H1 (cell line): ENCODE measurements around the gene KDM5A. TPM values are rescaled to one million over a fixed set of nuclear protein-coding genes. Genes with fewer than 3 reads are reported as not detected.
"Not testable (repeated sequence)": the region's sequence is repeated elsewhere in the genome, so short reads cannot be mapped to it uniquely, and the experiment has no call there.

Experiments used
- CTCF ChIA-PET: fragments of 300-600 bp; sonication (Branson Sonifier 250); formaldehyde crosslinking; loops from one replicate; lab custom pipeline; 2021; ENCODE audit not compliant: partially characterized antibody; lab: Charles Lee
- POLR2A ChIA-PET: fragments of 300-600 bp; sonication (Branson Sonifier 250); formaldehyde crosslinking; loops from one replicate; lab custom pipeline; 2021; ENCODE audit warnings: inconsistent platforms; ENCODE audit not compliant: partially characterized antibody; lab: Charles Lee
- DNase-seq, 2 experiments: peaks; one replicate each; pipeline versions ENCODE4 v3.0.0 to v3.0.0-alpha.2; 2010 to 2022; ENCODE audit warnings: low spot score in 2 of 2, low read depth in 1 of 2, mixed read lengths in 1 of 2
- FAIRE-seq: peaks from 2 replicates; lab custom pipeline; 2011; peaks lifted over from hg19 to GRCh38; lab: Jason Lieb, UNC
- H2AFZ ChIP-seq: 2 replicates; pipeline ENCODE4 v1.8.1; 2012; ENCODE audit warnings: low read length, inconsistent platforms
- H2AK5ac ChIP-seq: 2 replicates; pipeline ENCODE4 v1.6.1; 2013; ENCODE audit warnings: low read depth, low read length
- H2BK120ac ChIP-seq: replicated peaks from 2 replicates; pipeline ENCODE3; 2013; ENCODE audit warnings: low read depth, low read length, inconsistent platforms
- H2BK12ac ChIP-seq: 2 replicates; pipeline ENCODE4 v1.6.1; 2013; ENCODE audit warnings: low read depth, low read length
- H2BK15ac ChIP-seq: 2 replicates; pipeline ENCODE4 v1.6.1; 2013; ENCODE audit warnings: low read length
- H2BK20ac ChIP-seq: 2 replicates; pipeline ENCODE4 v1.6.1; 2013; ENCODE audit warnings: low read length
- H2BK5ac ChIP-seq: 2 replicates; pipeline ENCODE4 v1.6.1; 2013; ENCODE audit warnings: low read depth, low read length
- H3K14ac ChIP-seq: 2 replicates; pipeline ENCODE4 v1.6.1; 2013; ENCODE audit warnings: inconsistent platforms; ENCODE audit not compliant: insufficient read length
- H3K18ac ChIP-seq: 2 replicates; pipeline ENCODE4 v1.6.1; 2013; ENCODE audit warnings: low read length; ENCODE audit errors: extremely low read depth
- H3K23ac ChIP-seq: 2 replicates; pipeline ENCODE4 v1.6.1; 2013; ENCODE audit warnings: inconsistent platforms; ENCODE audit not compliant: insufficient read length
- H3K23me2 ChIP-seq: 2 replicates; pipeline ENCODE4 v1.6.1; 2013; ENCODE audit warnings: low read depth, low read length
- H3K27ac ChIP-seq: 2 replicates; pipeline ENCODE4 v1.6.1; 2011; ENCODE audit warnings: low read depth, low read length, inconsistent platforms
- H3K27me3 ChIP-seq, 4 experiments: replicated peaks in 1 of 4; 1 replicate in 1 of 4; 2 replicates in 3 of 4; pipeline versions ENCODE4 v1.6.1 to v1.8.1; 2011 to 2013; ENCODE audit warnings: low read length in 3 of 4, mild to moderate bottlenecking in 3 of 4, inconsistent platforms in 2 of 4, mixed read lengths in 2 of 4, moderate library complexity in 1 of 4; ENCODE audit not compliant: control insufficient read depth in 3 of 4, insufficient read depth in 3 of 4; ENCODE audit errors: extremely low read depth in 1 of 4
- H3K36me3 ChIP-seq, 4 experiments: 2 replicates each; pipeline versions ENCODE4 v1.6.1 to v1.8.1; 2011 to 2013; ENCODE audit warnings: mild to moderate bottlenecking in 4 of 4, low read length in 3 of 4, moderate library complexity in 2 of 4, control low read depth in 1 of 4, inconsistent platforms in 1 of 4; ENCODE audit not compliant: insufficient read depth in 4 of 4, control insufficient read depth in 2 of 4
- H3K4ac ChIP-seq: replicated peaks from 2 replicates; pipeline ENCODE3; 2013; ENCODE audit warnings: low read length, low read depth, mixed read lengths, inconsistent platforms; ENCODE audit not compliant: insufficient read length
- H3K4me1 ChIP-seq, 4 experiments: replicated peaks in 1 of 4; 1 replicate in 1 of 4; 2 replicates in 3 of 4; pipeline versions ENCODE4 v1.6.1 to v1.8.1; 2011 to 2013; ENCODE audit warnings: low read length in 3 of 4, inconsistent platforms in 2 of 4, mixed read lengths in 1 of 4; ENCODE audit not compliant: insufficient read depth in 4 of 4, control insufficient read depth in 3 of 4
- H3K4me2 ChIP-seq, 2 experiments: 2 replicates each; pipeline versions ENCODE4 v1.6.1 to v1.8.1; 2011 to 2013; ENCODE audit warnings: low read depth in 2 of 2, low read length in 2 of 2, control low read depth in 1 of 2, inconsistent platforms in 1 of 2, mild to moderate bottlenecking in 1 of 2; ENCODE audit not compliant: insufficient read depth in 1 of 2
- H3K4me3 ChIP-seq, 4 experiments: fragments of 200-600, 300-600 bp in 1 of 4; sonication (generic), shearing (Covaris generic), sonication (Bioruptor Twin) in 1 of 4; 2 replicates each; pipeline versions ENCODE4 v1.5.1 to v1.8.1; 2011 to 2016; ENCODE audit warnings: low read length in 4 of 4, low read depth in 3 of 4, control low read depth in 2 of 4, inconsistent platforms in 2 of 4, mild to moderate bottlenecking in 2 of 4, mixed read lengths in 1 of 4, moderate library complexity in 1 of 4; ENCODE audit not compliant: insufficient read depth in 2 of 4; ENCODE audit errors: extremely low read depth in 1 of 4
- H3K56ac ChIP-seq: replicated peaks from 2 replicates; pipeline ENCODE3; 2013; ENCODE audit warnings: low read depth, mild to moderate bottlenecking, mixed read lengths, low read length, inconsistent platforms; ENCODE audit not compliant: insufficient read length
- H3K79me1 ChIP-seq: 2 replicates; pipeline ENCODE4 v1.6.1; 2013; ENCODE audit warnings: low read depth, low read length, control low read depth
- H3K79me2 ChIP-seq, 2 experiments: 2 replicates each; pipeline versions ENCODE4 v1.6.1 to v1.8.1; 2012 to 2013; ENCODE audit warnings: low read length in 2 of 2, mild to moderate bottlenecking in 2 of 2, inconsistent platforms in 1 of 2; ENCODE audit not compliant: insufficient read depth in 2 of 2, control insufficient read depth in 1 of 2
- H3K9ac ChIP-seq, 4 experiments: replicated peaks in 1 of 4; 1 replicate in 1 of 4; 2 replicates in 3 of 4; pipeline versions ENCODE4 v1.6.1 to v1.8.1; 2011 to 2013; ENCODE audit warnings: low read depth in 3 of 4, low read length in 3 of 4, control low read depth in 2 of 4, mild to moderate bottlenecking in 2 of 4, moderate library complexity in 2 of 4, inconsistent platforms in 1 of 4; ENCODE audit errors: extremely low read depth in 1 of 4
- H3K9me3 ChIP-seq, 2 experiments: 2 replicates each; pipeline versions ENCODE4 v1.6.1 to v1.8.1; 2012 to 2013; ENCODE audit warnings: mild to moderate bottlenecking in 2 of 2, moderate library complexity in 2 of 2, control low read depth in 1 of 2, inconsistent platforms in 1 of 2, low read depth in 1 of 2, low read length in 1 of 2, mixed read lengths in 1 of 2; ENCODE audit not compliant: insufficient read depth in 2 of 2
- H4K20me1 ChIP-seq, 2 experiments: replicated peaks in 1 of 2; 2 replicates each; pipeline versions ENCODE3 to v1.8.1; 2011 to 2013; ENCODE audit warnings: inconsistent platforms in 2 of 2, low read length in 2 of 2, mild to moderate bottlenecking in 1 of 2; ENCODE audit not compliant: insufficient read depth in 2 of 2, control insufficient read depth in 1 of 2
- H4K5ac ChIP-seq: 2 replicates; pipeline ENCODE4 v1.6.1; 2013; ENCODE audit warnings: low read length, low read depth, mixed read lengths, inconsistent platforms; ENCODE audit not compliant: insufficient read length
- H4K8ac ChIP-seq: 2 replicates; pipeline ENCODE4 v1.8.0; 2013; ENCODE audit warnings: mild to moderate bottlenecking, moderate library complexity, low read length, inconsistent platforms; ENCODE audit not compliant: insufficient read depth; ENCODE audit errors: extremely low read depth
- H4K91ac ChIP-seq: replicated peaks from 2 replicates; pipeline ENCODE3; 2013; ENCODE audit warnings: low read length, mixed read lengths, inconsistent platforms; ENCODE audit not compliant: insufficient read length
- WGBS, 2 experiments: shearing (Covaris generic) in 1 of 2; methylation state at CpG; one replicate each; pipeline versions ENCODE4 v1.1.6 to v1.1.7; 2013 to 2015; ENCODE audit warnings: low lambda C conversion rate in 2 of 2, mixed read lengths in 2 of 2, inconsistent platforms in 1 of 2, low coverage in 1 of 2, missing lambda C conversion rate in 1 of 2; ENCODE audit not compliant: insufficient replicate concordance in 2 of 2, insufficient coverage in 1 of 2, insufficient read length in 1 of 2; ENCODE audit errors: extremely low coverage in 1 of 2, missing lambda C conversion rate in 1 of 2; 5-methylcytosine and 5-hydroxymethylcytosine counted together
- polyA plus RNA-seq, 7 experiments: library from polyadenylated mRNA; depleted of rRNA in 3 of 7; stranded (reverse) in 5 of 7; unstranded in 2 of 7; fragments of >200 nt in 5 of 7; fragments of 200-250 nt in 2 of 7; gene quantifications; 1 replicate in 5 of 7; 2 replicates in 1 of 7; 4 replicates in 1 of 7; pipeline versions ENCODE4 v1.2.1 to v1.2.3, GENCODE V29; 2011 to 2013; ENCODE audit warnings: missing spikeins in 2 of 7, mixed read lengths in 2 of 7
- total RNA-seq: library from RNA; stranded (reverse); fragmentation: NEBNext Ultra II Directional; extraction: Animal tissue kit (Norgen Biotek cat#: 25700); gene quantifications from 2 replicates; pipeline ENCODE4 v1.2.1, GENCODE V29; 2021

The KDM5A gene
- total and polyA plus RNA-seq, 2 of the 8 experiments (the other 6 are each of a cell fraction or from before 2014, with no cell fraction given) = 6.3 to 36.9 TPM

- H3K23ac ChIP-seq, H3K27ac ChIP-seq, H2BK20ac ChIP-seq, H2BK5ac ChIP-seq, H2AFZ ChIP-seq, H4K91ac ChIP-seq, H3K27me3 ChIP-seq, H3K79me1 ChIP-seq, H3K18ac ChIP-seq, H3K4me1 ChIP-seq, H3K56ac ChIP-seq, FAIRE-seq, H4K5ac ChIP-seq, H2BK120ac ChIP-seq, H3K4ac ChIP-seq, H3K9me3 ChIP-seq, H3K4me3 ChIP-seq, H4K20me1 ChIP-seq, H3K23me2 ChIP-seq, H3K9ac ChIP-seq, H3K4me2 ChIP-seq, H2BK15ac ChIP-seq, H2BK12ac ChIP-seq, H2AK5ac ChIP-seq, CTCF ChIA-PET, DNase-seq, H4K8ac ChIP-seq, H3K14ac ChIP-seq, H3K79me2 ChIP-seq, POLR2A ChIA-PET: not testable (repeated sequence)
- WGBS, 2 experiments = 89% methylated on average over 5 of the region's 5 CpGs; no CpG with 5 or more reads in 1 of the 2 experiments
- peaks cover 0 to 24% (median 12%) of the 10 kb centered on the region in 4 experiments; a peak in 5 of 8 replicates for H3K36me3 ChIP-seq
Measured at GRCh38 chr12:370739-371485, 18.2 kb downstream of the KDM5A start.
